ENCODE results near the gene DNTTIP2.
A peak's percentile ranks its signal among the peaks of the same experiment; 100 is the strongest.
"Not testable (repeated sequence)": the region's sequence is repeated elsewhere in the genome, so short reads cannot be mapped to it uniquely, and the experiment has no call there.

Gene DNTTIP2

GRCh38 chr1:93877529-93877928 is 1.5 kb downstream of the DNTTIP2 start:
- no peak for DNase-seq (ENCODE audit: low spot score)

DNA sequence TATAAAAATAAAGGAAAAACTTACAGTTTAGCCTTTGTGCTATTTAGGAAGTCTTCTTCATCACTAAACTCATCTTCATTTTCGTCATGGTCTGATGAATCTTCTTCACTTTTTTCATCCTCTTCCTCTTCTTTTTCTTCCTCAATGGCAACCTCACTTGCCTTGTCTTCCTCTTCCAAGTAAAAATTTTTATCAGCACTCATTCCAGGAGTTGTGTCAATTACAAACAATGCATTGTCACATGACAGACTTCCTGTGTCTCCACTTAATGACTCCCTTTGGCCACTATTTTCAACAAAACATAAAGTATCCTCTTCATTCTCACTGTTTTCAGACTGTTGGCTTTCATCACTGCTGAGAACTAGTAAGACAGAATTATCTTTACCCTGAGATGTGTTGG is 2.8 kb downstream of the DNTTIP2 start:
- no peak for DNase-seq (ENCODE audit: low spot score)

- DNase-seq (ENCODE audit: low spot score), result peak; percentile 17
Observed at GRCh38 chr1:93874025-93874651, 4.9 kb downstream of the DNTTIP2 start.

DNA sequence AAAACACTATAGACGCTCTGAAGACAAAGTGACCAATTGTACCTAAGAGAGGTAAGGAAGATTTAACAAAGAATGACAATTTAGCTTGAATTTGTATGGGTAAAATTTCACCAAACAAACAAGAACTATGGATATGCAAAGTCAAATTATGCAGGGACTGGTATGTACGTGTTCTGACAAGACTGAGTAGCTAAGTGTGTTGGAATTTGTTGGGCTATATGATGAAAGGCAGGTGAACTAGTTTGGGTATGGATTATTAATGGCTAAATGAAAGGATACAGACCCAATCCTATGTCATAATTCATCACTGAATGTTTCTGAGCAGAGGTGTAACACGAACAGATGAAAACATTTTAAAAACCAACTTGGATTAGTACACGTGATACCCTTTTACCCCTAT is 7.6 kb downstream of the DNTTIP2 start:
- DNase-seq (ENCODE audit: low spot score), result no peak

DNA sequence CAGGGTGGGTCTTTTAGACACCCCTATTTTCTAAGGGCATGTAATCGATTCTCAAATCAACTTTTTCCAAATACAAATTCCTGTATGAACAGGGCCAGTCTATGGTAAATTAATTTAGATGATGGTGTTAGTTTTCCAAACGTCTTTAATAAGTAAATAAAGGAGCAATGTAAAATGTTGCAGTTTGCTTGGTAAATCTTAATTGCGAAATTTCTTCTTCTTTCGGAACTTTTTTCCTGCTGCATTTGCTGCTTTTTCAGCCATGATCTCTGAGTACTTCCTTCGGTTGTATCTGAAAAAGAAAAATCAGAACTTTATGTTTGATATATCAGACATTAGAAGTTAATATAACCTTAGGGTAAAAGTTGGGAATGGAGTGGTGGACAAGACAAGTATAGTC is 9.4 kb downstream of the DNTTIP2 start:
- DNase-seq (ENCODE audit: low spot score), result no peak

- not testable (repeated sequence) for DNase-seq (ENCODE audit: low spot score)
Observed at GRCh38 chr1:93868492-93868891, 10.5 kb downstream of the DNTTIP2 start.

- DNase-seq (ENCODE audit: low spot score), result no peak
Observed at GRCh38 chr1:93865253-93865652, 13.8 kb downstream of the DNTTIP2 start.

GRCh38 chr1:93864175-93864574 is 14.8 kb downstream of the DNTTIP2 start:
- no peak for DNase-seq (ENCODE audit: low spot score)

DNA sequence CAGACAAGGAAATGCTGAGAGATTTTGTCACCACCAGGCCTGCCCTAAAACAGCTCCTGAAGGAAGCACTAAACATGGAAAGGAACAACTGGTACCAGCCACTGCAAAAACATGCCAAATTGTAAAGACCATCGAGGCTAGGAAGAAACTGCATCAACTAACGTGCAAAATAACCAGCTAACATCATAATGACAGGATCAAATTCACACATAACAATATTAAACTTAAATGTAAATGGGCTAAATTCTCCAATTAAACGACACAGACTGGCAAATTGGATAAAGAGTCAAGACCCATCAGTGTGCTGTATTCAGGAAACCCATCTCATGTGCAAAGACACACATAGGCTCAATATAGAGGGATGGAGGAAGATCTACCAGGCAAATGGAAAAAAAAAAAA is 21.4 kb downstream of the DNTTIP2 start:
- not testable (repeated sequence) for DNase-seq (ENCODE audit: low spot score)

DNA sequence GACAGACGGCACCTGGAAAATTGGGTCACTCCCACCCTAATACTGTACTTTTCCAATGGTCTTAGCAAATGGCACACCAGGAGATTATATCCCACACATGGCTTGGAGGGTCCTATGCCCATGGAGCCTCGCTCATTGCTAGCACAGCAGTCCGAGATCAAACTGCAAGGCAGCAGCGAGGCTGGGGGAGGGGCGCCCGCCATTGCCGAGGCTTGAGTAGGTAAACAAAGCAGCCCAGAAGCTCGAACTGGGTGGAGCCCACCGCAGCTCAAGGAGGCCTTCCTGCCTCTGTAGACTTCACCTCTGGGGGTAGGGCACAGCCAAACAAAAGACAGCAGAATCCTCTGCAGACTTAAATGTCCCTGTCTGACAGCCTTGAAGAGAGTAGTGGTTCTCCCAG is 23.0 kb downstream of the DNTTIP2 start:
- not testable (repeated sequence) for DNase-seq (ENCODE audit: low spot score)

GRCh38 chr1:93853940-93854339 is 25.1 kb downstream of the DNTTIP2 start:
- DNase-seq (ENCODE audit: low spot score), result no peak

DNA sequence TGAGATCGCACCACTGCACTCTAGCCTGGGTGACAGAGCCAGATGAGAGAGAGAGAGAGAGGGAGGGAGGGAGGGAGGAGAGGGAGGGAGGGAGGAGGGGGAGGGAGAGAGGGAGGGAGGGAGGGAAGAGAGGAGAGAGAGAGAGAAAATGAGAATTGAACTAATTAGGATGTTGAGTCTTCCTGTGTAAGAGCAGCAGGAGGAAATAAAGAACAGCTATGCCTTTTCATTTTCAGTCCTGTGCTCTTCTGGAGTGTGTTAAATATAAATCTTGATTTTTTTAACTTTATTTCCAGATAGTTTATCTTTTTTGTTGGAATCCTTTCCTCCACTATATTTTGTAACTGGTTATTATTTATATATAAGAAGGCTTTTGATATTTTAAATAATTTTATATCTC is 27.1 kb downstream of the DNTTIP2 start:
- no peak for DNase-seq (ENCODE audit: low spot score)

DNA sequence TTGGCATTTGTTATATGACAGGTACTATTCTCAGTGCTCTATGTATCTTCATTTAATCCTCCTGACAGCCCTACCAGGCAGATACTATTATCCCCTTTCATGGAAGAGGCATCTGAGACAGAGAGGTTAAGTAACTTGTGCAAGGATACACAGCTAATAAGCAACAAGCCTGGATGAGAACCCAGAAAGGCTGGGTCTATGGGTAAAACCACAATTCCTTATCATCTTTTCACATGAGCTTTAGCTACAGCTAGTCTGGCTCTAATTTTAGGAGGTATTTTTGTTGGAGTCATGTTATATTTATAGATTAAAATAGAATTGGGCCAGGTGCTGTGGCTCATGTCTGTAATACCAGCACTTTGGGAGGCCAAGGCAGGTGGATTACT is 27.7 kb downstream of the DNTTIP2 start:
- DNase-seq (ENCODE audit: low spot score), result no peak

GRCh38 chr1:93850687-93851326 is 28.2 kb downstream of the DNTTIP2 start:
- peak; percentile 57 for DNase-seq (ENCODE audit: low spot score)

DNA sequence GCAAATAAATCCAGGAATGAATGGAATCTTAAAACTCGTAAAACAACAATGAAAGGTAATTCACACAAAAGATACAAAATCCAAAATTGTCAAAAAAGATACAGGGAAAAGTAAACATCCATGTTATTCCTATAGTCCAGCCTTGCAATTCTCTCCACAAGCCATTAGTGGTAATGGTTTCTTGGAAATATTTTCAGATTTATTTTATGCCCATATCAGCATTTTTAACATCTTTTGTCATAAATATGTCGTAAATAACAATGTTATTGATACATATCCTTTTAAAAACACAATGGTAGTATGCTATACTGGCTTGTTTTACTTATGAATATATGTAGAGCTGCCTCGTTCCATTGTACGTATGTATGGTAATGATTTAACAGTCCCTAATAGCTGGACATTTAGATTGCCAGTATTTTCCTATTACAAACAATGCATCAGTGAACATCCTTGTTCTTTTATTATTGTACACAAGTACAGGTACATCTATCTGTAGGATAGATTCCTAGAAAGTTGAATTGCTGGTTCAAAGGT is 30.6 kb downstream of the DNTTIP2 start:
- DNase-seq (ENCODE audit: low spot score), result no peak

- peak; percentile 82 for DNase-seq (ENCODE audit: low spot score)
Observed at GRCh38 chr1:93847811-93848288, 31.2 kb downstream of the DNTTIP2 start.

DNA sequence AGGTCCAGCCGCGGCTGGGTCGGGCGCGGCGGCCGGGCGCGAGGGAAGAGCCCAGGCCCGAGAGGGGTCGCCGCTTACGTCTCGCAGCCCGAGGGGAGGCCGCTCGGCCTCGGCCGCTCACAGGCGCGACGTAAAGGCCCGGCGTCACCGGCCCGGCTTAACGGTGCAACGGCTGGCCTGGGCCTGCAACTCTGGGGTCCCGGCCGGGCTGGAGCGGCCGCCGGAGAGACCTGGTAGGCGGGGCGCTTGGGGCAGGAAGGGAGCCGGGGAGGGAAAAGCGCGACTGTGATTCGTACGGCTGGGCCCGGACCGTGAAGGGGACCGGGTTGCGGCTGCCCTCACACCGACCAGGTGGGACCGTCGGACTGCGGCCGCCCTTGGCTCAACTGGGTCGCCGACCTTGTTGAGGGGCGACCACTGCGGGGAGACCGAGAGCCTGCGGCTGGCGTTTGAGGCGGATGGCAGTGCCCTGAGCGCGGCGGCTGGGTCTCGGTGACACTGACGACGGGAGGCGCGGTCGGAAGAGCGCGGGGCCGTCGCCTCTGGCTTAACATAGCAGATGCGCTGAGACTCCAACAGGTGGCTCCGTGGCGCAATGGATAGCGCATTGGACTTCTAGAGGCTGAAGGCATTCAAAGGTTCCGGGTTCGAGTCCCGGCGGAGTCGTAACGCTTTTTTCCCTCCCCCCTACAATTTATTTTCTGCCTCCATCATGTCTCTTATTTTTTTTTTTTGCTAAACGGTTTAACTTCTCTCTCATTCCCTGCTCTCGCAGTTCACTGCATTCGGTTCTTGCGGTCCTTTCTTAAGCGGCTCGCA is 31.8 kb downstream of the DNTTIP2 start:
- peak; percentile 91 for DNase-seq (ENCODE audit: low spot score)

DNA sequence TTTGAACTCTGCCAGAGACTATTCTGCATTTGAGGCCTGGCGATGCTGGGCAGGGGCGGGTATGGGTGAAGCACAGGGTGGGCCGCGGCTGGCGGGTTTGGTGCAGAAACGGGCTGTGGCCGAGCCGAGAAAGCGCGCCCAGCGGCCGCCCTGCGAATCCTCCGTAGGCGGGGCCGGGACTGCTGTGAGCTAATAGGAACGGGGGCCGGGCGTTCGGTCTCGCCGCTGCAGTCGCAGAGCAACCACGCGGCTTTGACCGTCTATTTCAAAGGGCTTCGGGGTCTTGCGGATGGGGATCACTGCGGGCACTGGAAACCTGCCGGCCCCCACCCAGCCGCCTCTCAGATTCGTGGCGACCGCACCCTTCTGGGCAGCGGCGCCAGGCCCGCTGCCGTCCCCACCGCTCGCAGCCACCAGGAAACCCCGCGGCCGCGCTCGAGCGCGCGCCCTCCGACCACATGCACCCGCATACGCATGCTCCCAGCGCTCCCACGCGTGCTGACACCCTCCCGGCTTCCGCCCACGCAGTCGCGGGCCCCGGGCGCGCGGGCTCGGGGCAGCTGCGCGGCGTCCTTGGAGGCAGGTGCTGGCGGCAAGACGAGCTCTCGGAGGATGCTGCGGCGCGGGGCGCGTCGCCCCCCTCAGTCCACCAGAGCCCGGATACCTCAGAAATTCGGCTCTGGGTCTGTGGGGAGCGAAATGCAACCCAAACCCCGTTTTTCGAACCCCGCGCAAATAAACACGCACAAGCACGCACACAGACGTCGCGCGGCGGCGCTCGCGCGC is 32.6 kb downstream of the DNTTIP2 start:
- peak; percentile 85 for DNase-seq (ENCODE audit: low spot score)

GRCh38 chr1:93845538-93846205 is 33.3 kb downstream of the DNTTIP2 start:
- DNase-seq (ENCODE audit: low spot score), result peak; percentile 60

- peak; percentile 69 for DNase-seq (ENCODE audit: low spot score)
Observed at GRCh38 chr1:93844262-93845045, 34.6 kb downstream of the DNTTIP2 start.

All from SK-N-DZ (cell line).